22Rv1 (cell line): ENCODE data around the gene NBPF19.
"Not testable (repeated sequence)": the region's sequence is repeated elsewhere in the genome, so short reads cannot be mapped to it uniquely, and the experiment has no call there.

Experiments used
- H3K27ac ChIP-seq: fragments of 450-650 bp; 2 replicates; pipeline ENCODE4 v1.5.1; 2017
- TF ChIP-seq, protein P1 (sequence below): fragments of 450-650 bp; IDR thresholded peaks from 2 replicates; pipeline ENCODE4 v1.5.1; 2017; ENCODE audit warnings: mild to moderate bottlenecking

NBPF19 gene, protein sequence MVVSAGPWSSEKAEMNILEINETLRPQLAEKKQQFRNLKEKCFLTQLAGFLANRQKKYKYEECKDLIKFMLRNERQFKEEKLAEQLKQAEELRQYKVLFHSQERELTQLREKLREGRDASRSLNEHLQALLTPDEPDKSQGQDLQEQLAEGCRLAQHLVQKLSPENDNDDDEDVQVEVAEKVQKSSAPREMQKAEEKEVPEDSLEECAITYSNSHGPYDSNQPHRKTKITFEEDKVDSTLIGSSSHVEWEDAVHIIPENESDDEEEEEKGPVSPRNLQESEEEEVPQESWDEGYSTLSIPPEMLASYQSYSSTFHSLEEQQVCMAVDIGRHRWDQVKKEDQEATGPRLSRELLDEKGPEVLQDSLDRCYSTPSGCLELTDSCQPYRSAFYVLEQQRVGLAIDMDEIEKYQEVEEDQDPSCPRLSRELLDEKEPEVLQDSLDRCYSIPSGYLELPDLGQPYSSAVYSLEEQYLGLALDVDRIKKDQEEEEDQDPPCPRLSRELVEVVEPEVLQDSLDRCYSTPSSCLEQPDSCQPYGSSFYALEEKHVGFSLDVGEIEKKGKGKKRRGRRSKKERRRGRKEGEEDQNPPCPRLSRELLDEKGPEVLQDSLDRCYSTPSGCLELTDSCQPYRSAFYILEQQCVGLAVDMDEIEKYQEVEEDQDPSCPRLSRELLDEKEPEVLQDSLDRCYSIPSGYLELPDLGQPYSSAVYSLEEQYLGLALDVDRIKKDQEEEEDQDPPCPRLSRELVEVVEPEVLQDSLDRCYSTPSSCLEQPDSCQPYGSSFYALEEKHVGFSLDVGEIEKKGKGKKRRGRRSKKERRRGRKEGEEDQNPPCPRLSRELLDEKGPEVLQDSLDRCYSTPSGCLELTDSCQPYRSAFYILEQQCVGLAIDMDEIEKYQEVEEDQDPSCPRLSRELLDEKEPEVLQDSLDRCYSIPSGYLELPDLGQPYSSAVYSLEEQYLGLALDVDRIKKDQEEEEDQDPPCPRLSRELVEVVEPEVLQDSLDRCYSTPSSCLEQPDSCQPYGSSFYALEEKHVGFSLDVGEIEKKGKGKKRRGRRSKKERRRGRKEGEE (N-terminal part only)

DNA sequence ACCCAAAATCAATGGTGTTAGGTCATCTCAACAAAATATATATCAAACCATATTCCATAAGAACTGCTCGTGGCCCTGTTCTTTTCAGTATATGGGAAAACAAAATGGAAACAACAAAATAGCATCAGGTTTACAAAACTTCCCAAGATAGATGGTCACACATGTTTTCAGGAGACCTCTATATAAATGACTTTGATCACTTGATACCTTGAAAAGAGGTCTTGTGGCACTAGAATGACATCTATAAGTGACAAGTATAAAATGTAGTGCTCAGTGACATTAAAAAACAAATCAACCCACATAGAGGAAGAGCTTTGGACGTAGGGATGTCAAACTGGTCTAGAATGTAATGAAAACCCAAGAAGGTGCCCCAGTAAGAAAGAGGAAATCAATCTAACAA, at the start of gene NBPF19:
Gene NBPF19 (plus strand): TSS at position 301 of the 400 bp plus-strand sequence. CDS start 888 bp downstream, outside the sequence.
- not testable (repeated sequence) for H3K27ac ChIP-seq

DNA sequence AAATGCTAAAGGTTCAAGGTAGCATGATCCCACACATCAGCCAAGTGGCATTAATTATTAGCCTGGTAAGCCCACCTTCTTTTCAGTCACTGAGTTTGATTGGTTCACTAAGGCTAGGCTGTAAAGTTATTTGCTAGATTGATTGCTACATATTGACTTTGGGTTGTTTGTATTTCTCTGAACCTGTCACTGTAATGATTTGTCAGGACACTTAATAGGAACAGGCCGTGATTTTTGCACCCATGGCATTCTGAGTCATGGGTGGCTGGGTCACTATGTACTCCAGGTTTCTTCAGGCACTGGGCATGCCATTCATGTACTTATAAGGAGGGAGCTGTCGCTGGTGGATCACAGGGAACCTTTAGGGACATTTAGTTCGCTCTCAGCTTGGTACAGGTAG, 46.5 kb upstream of the NBPF19 start:
- peak overlapping the region; percentile 63 for H3K27ac ChIP-seq

DNA sequence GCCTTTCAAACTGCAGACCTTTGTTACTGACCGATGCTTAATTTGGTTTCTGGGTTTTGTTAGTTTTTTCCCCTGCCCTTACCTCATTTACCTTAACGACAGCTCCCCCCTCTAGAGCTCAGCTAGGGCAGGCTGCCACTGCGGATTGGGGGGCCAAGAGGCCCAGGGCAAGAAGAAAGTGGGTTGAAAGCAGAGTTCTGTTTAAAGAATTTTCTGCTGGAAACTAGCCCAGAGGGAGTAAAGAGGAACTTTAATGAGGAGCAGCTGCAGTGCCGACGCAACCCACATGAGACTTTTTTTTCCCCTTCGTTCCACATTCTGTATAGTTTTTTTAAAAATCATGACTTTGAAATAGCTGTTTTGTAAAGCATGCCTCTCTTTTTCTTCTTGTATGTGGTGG, 29.4 kb upstream of the NBPF19 start:
- not testable (repeated sequence) for H3K27ac ChIP-seq

DNA sequence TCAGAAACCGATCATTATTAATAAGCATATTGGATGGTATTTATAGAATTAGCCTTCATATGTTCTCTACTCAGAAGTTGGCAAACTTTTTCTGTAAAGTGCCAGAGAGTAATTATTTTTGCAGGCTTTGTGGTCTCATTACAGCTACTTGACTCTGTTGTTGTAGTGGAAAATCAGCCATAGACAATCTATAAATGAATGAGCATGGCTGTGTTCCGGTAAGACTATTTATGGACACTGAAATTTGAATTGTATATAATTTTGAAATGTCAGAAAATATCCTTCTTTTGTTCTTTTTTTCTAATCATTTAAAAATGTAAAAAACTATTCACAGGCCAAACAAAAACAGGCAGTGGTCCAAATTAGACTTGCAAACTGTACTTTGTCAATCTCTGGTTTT, 22.6 kb upstream of the NBPF19 start:
- H3K27ac ChIP-seq: not testable (repeated sequence)

DNA sequence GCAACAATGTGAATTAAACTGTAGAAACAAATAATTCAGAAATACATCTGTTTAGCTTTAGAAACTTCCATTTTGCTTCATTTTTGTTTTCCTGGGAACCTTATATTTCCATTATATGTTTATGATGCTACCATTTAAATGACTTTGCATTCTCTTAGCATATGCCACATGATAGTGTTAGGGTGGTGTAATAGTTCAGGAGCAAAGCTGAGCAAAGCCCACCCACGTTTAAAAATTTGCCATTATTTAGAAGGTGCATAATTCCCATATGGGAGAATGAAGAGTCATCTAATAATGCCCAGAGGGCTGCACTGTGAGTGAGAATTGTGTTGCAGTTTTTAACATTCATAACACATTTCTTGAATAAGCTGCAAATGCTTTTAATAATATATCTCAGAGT, 22.2 kb upstream of the NBPF19 start:
- H3K27ac ChIP-seq: not testable (repeated sequence)

DNA sequence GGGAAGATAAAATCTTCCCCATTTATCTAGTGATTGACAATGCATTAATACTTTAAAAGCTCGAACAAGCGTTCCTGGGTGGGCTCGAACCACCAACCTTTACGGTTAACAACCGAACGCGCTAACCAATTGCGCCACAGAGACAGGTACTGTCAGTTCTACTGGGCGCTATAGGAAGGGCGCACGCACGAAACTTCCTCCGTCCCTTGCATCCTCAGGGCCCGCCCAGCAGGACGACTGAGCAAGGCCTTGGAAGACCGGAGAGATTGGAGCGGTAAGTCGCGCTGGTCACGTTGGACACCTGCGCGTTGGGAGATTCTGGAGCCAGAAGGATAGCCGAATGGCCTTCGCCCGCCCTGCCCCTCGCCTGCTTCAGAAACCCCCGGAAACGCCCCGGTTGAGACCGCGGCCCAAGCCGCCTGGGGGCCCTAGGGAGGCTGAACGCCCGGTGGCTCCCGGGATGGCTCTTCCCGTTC, 83.5 kb downstream of the NBPF19 start:
- H3K27ac ChIP-seq: peak overlapping the region; percentile 80
- TF ChIP-seq, protein P1, sequence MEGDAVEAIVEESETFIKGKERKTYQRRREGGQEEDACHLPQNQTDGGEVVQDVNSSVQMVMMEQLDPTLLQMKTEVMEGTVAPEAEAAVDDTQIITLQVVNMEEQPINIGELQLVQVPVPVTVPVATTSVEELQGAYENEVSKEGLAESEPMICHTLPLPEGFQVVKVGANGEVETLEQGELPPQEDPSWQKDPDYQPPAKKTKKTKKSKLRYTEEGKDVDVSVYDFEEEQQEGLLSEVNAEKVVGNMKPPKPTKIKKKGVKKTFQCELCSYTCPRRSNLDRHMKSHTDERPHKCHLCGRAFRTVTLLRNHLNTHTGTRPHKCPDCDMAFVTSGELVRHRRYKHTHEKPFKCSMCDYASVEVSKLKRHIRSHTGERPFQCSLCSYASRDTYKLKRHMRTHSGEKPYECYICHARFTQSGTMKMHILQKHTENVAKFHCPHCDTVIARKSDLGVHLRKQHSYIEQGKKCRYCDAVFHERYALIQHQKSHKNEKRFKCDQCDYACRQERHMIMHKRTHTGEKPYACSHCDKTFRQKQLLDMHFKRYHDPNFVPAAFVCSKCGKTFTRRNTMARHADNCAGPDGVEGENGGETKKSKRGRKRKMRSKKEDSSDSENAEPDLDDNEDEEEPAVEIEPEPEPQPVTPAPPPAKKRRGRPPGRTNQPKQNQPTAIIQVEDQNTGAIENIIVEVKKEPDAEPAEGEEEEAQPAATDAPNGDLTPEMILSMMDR: peak; percentile 37

DNA sequence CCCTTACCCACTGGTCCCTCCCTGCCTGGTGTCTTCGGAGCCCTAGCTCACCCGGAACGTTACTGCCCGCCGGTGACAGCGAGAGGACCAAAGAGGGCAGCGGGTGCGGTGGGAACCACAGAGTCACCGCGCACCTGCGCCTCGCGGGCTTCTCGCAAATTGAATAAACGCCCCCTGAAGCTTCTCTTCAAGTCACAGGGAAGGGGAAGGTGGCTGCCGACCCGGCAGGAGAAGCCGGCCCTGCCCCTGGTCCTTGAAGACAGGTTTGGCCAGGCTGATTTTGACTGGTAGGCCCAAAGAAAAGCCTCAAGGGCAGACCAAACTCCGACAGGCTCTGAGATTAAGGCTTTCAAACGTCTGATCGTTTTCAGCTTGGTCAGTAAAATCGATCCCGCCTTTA, 87.0 kb downstream of the NBPF19 start:
- H3K27ac ChIP-seq: not testable (repeated sequence)

DNA sequence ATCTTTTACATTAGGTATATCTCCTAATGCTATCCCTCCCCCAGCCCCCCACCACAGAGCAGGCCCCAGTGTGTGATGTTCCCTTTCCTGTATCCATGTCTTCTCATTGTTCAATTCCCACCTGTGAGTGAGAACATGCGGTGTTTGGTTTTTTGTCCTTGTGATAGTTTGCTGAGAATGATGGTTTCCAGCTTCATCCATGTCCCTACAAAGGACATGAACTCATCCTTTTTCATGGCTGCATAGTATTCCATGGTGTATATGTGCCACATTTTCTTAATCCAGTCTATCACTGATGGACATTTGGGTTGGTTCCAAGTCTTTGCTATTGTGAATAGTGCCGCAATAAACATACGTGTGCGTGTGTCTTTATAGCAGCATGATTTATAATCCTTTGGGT, 90.6 kb downstream of the NBPF19 start:
- H3K27ac ChIP-seq: not testable (repeated sequence)

DNA sequence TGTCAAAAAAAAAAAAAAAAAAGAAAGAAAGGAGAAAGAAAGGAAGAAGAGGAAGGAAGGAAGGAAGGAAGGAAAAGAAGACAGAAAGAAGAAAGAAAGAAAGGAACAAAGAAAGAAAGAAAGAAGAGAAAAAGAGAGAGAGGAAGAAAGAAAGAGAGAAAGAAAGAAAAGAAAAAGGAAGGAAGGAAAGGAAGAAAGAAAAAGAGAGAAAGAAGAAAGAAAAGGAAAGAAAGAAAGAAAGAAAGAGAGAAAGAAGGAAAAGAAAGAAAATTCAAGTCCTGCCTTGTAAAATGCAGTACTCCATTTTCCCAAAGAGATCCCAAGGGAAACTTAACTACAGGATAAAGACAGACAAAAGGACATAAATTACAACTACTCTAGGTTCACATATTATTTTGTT, 97.9 kb downstream of the NBPF19 start:
- not testable (repeated sequence) for H3K27ac ChIP-seq

DNA sequence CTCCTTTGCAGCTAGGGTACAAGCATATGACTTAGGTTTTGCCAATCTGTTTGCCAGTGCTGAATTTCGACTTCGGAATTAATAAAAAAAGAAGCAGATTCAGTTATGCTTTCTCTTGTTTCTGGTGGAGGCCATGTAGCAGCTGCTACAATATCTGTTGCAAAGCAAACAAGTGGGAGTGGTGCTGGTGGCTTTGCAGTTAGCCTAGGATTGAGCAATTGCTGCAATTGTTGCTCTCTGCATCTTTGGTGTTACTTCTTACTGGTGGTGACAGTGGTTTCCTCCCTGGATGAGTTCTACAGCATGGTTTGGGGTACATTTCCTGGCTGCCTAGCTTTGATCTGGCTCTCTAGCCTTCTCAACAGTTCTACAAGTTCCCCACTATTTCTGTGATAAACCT, 110.7 kb downstream of the NBPF19 start:
- H3K27ac ChIP-seq: not testable (repeated sequence)
